DOHH2 (cell line): Measurements from ENCODE around the gene PLEKHB2.
"Not testable (repeated sequence)": the region's sequence is repeated elsewhere in the genome, so short reads cannot be mapped to it uniquely, and the experiment has no call there.

Source experiments
- H3F3A ChIP-seq: fragments of 200-600 bp; sonication (generic), shearing (Covaris generic); 2 replicates; pipeline ENCODE4 v1.6.0; 2016; ENCODE audit warnings: antibody characterized with exemption, mild to moderate bottlenecking; ENCODE audit not compliant: control insufficient read depth, insufficient read depth
- H3K27ac ChIP-seq: fragments of 200-600 bp; sonication (generic); 2 replicates; pipeline ENCODE4 v1.5.1; 2014; ENCODE audit warnings: low read depth, mild to moderate bottlenecking, low read length, moderate library complexity
- H3K27me3 ChIP-seq: fragments of 200-600 bp; sonication (generic); 2 replicates; pipeline ENCODE4 v1.6.1; 2014; ENCODE audit warnings: mild to moderate bottlenecking, low read length, mixed read lengths; ENCODE audit not compliant: control insufficient read depth
- H3K36me3 ChIP-seq: fragments of 200-600 bp; sonication (generic); 2 replicates; pipeline ENCODE4 v1.6.1; 2014; ENCODE audit warnings: mild to moderate bottlenecking, low read length, moderate library complexity, mixed read lengths; ENCODE audit not compliant: control insufficient read depth
- H3K4me1 ChIP-seq: fragments of 200-600 bp; sonication (generic); 2 replicates; pipeline ENCODE4 v1.6.1; 2014; ENCODE audit warnings: mild to moderate bottlenecking, low read length, mixed read lengths; ENCODE audit not compliant: control insufficient read depth
- H3K4me2 ChIP-seq: fragments of 200-600 bp; sonication (generic); 2 replicates; pipeline ENCODE4 v1.6.0; 2014; ENCODE audit warnings: mild to moderate bottlenecking, low read length, moderate library complexity
- H3K4me3 ChIP-seq: fragments of 200-600 bp; sonication (generic); 2 replicates; pipeline ENCODE4 v1.5.1; 2014; ENCODE audit warnings: mild to moderate bottlenecking, low read length, mixed read lengths
- H3K79me2 ChIP-seq: fragments of 200-600 bp; sonication (generic); 2 replicates; pipeline ENCODE4 v1.6.1; 2014; ENCODE audit warnings: mild to moderate bottlenecking, low read length, mixed read lengths; ENCODE audit not compliant: control insufficient read depth
- H3K9me2 ChIP-seq: fragments of 200-600 bp; sonication (generic); replicated peaks from 2 replicates; pipeline ENCODE4 v1.6.1; 2014; ENCODE audit warnings: mild to moderate bottlenecking, low read length, mixed read lengths; ENCODE audit not compliant: control insufficient read depth
- H3K9me3 ChIP-seq: fragments of 200-600 bp; sonication (generic); 2 replicates; pipeline ENCODE4 v1.6.1; 2014; ENCODE audit warnings: antibody characterized with exemption, low read length, mixed read lengths; ENCODE audit not compliant: control insufficient read depth, insufficient read depth
- H4K20me1 ChIP-seq: fragments of 200-600 bp; sonication (generic); 2 replicates; pipeline ENCODE4 v1.6.0; 2014; ENCODE audit warnings: low read depth, mild to moderate bottlenecking, antibody characterized with exemption, low read length, moderate library complexity; ENCODE audit not compliant: control insufficient read depth, insufficient read depth
- EZH2phosphoT487 ChIP-seq: fragments of 200-600 bp; sonication (generic); IDR thresholded peaks from 2 replicates; pipeline ENCODE4 v1.6.1; 2017; ENCODE audit warnings: borderline replicate concordance, mild to moderate bottlenecking, antibody characterized with exemption, low read length, moderate library complexity, mixed read lengths
- TF ChIP-seq, protein P1 (sequence below): fragments of 200-600 bp; sonication (generic); IDR thresholded peaks from one replicate; pipeline ENCODE4 v1.5.1; 2014; ENCODE audit warnings: antibody characterized with exemption, mild to moderate bottlenecking, low read depth, low read length; ENCODE audit not compliant: poor library complexity, severe bottlenecking

The PLEKHB2 gene

GRCh38 chr2:131145040-131145439 is 39.9 kb downstream of the PLEKHB2 start:
- no peak for TF ChIP-seq EZH2phosphoT487
- no peaks in the 10 kb centered on the region for H4K20me1 ChIP-seq
- H3K9me2 ChIP-seq, result no peaks in the 10 kb centered on the region
- H3K4me2 ChIP-seq, result peak overlapping the region; percentile 45
- H3K36me3 ChIP-seq, result peaks cover 73% of the 10 kb centered on the region
- H3K27ac ChIP-seq, result 0 out of 2 replicates have a peak overlapping the region, but pooled peaks have one; percentile 14
- H3K27me3 ChIP-seq, result no peaks in the 10 kb centered on the region
- H3K4me3 ChIP-seq, result 0 out of 2 replicates have a peak overlapping the region, but pooled peaks have one; percentile 11
- H3F3A ChIP-seq, result no peaks in the 10 kb centered on the region
- H3K9me3 ChIP-seq, result no peaks in the 10 kb centered on the region
- peaks cover 20% of the 10 kb centered on the region for H3K4me1 ChIP-seq
- no peaks in the 10 kb centered on the region; the same call in 1 of the 2 replicates for H3K79me2 ChIP-seq

- peaks cover 20% of the 10 kb centered on the region for H3K4me1 ChIP-seq
- no peaks in the 10 kb centered on the region for H4K20me1 ChIP-seq
- H3K79me2 ChIP-seq, result no peaks in the 10 kb centered on the region; the same call in 1 of the 2 replicates
- no peaks in the 10 kb centered on the region; the same call in 1 of the 2 replicates for H3F3A ChIP-seq
- H3K9me3 ChIP-seq, result no peaks in the 10 kb centered on the region
- peaks cover 61% of the 10 kb centered on the region for H3K36me3 ChIP-seq
- H3K4me3 ChIP-seq, result no peak overlapping the region
- H3K27ac ChIP-seq, result no peak overlapping the region
- no peak for TF ChIP-seq EZH2phosphoT487
- TF ChIP-seq, protein P1, sequence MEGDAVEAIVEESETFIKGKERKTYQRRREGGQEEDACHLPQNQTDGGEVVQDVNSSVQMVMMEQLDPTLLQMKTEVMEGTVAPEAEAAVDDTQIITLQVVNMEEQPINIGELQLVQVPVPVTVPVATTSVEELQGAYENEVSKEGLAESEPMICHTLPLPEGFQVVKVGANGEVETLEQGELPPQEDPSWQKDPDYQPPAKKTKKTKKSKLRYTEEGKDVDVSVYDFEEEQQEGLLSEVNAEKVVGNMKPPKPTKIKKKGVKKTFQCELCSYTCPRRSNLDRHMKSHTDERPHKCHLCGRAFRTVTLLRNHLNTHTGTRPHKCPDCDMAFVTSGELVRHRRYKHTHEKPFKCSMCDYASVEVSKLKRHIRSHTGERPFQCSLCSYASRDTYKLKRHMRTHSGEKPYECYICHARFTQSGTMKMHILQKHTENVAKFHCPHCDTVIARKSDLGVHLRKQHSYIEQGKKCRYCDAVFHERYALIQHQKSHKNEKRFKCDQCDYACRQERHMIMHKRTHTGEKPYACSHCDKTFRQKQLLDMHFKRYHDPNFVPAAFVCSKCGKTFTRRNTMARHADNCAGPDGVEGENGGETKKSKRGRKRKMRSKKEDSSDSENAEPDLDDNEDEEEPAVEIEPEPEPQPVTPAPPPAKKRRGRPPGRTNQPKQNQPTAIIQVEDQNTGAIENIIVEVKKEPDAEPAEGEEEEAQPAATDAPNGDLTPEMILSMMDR, result no peak
- H3K9me2 ChIP-seq, result no peaks in the 10 kb centered on the region
- no peaks in the 10 kb centered on the region for H3K27me3 ChIP-seq
- H3K4me2 ChIP-seq, result no peak overlapping the region
Measured at GRCh38 chr2:131146231-131146630, 41.1 kb downstream of the PLEKHB2 start.

- Histone ChIP-seq H3K27me3 (no peaks in the 10 kb centered on the region), H4K20me1 (no peaks in the 10 kb centered on the region), H3K4me2 (no peak overlapping the region), H3K4me3 (no peak overlapping the region), H3K9me3 (no peaks in the 10 kb centered on the region), H3K27ac (no peak overlapping the region), H3K4me1 (peaks cover 20% of the 10 kb centered on the region), H3F3A (no peaks in the 10 kb centered on the region; the same call in 1 of the 2 replicates), H3K79me2 (no peaks in the 10 kb centered on the region; the same call in 1 of the 2 replicates), H3K9me2 (no peaks in the 10 kb centered on the region), H3K36me3 (peaks cover 58% of the 10 kb centered on the region)
- TF ChIP-seq EZH2phosphoT487, result no peak
- TF ChIP-seq, protein P1, result no peak
Measured at GRCh38 chr2:131146749-131147148, 41.6 kb downstream of the PLEKHB2 start.

GRCh38 chr2:131148426-131148825 is 43.3 kb downstream of the PLEKHB2 start:
- Histone ChIP-seq H3K4me2 (no peak overlapping the region), H3K9me2 (no peaks in the 10 kb centered on the region), H3K27me3 (no peaks in the 10 kb centered on the region), H3K27ac (no peak overlapping the region), H3K79me2 (no peaks in the 10 kb centered on the region; the same call in 1 of the 2 replicates), H3K4me1 (peaks cover 20% of the 10 kb centered on the region), H3F3A (no peaks in the 10 kb centered on the region; the same call in 1 of the 2 replicates), H3K4me3 (no peak overlapping the region), H3K9me3 (no peaks in the 10 kb centered on the region), H4K20me1 (no peaks in the 10 kb centered on the region), H3K36me3 (peaks cover 50% of the 10 kb centered on the region)
- TF ChIP-seq, protein P1, result no peak
- TF ChIP-seq EZH2phosphoT487, result no peak

GRCh38 chr2:131150109-131150508 is 45.0 kb downstream of the PLEKHB2 start:
- not testable (repeated sequence) for H3K9me2 ChIP-seq, H3K27ac ChIP-seq, H4K20me1 ChIP-seq, H3K9me3 ChIP-seq, H3K27me3 ChIP-seq, H3K4me3 ChIP-seq, H3K4me2 ChIP-seq, H3K79me2 ChIP-seq, H3F3A ChIP-seq
- peaks cover 34% of the 10 kb centered on the region for H3K36me3 ChIP-seq
- peaks cover 14% of the 10 kb centered on the region for H3K4me1 ChIP-seq
